C4-2B (cell line): ENCODE results near the gene PXN.

Experiments used
- CTCF ChIP-seq: fragments of 450-650 bp; conservative IDR thresholded peaks from 2 replicates; pipeline ENCODE4 v1.5.1; 2017; ENCODE audit warnings: mild to moderate bottlenecking
- ZFX ChIP-seq: fragments of 450-650 bp; IDR thresholded peaks from 2 replicates; pipeline ENCODE4 v1.6.1; 2017

DNA sequence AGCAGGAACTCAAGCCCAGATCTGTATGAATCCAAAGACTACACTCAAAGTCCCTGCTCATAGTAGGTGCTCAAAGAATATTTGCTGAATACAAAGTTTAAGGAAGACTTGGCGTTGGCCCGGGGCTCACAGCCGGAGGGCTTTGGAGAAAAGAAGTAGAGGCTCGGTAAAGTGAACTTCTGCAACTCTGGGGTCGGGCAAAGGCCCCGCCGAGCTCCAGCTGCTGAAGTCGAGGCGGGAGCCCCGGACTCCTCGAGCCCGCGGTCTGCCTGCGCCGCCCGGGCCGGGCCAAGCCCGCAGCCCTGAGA is 71.3 kb downstream of the PXN start:
- no peak for TF ChIP-seq CTCF
- no peak for TF ChIP-seq ZFX
